HG03095 (cell line): ENCODE results near the gene SMURF2.
A peak's percentile ranks its signal among the peaks of the same experiment; 100 is the strongest.
"Not testable (repeated sequence)": the region's sequence is repeated elsewhere in the genome, so short reads cannot be mapped to it uniquely, and the experiment has no call there.

Experiments
- ATAC-seq: cut with Tn5 transposase; IDR thresholded peaks from one replicate; pipeline ENCODE4 v1.9.1; 2021; ENCODE audit warnings: moderate library complexity; ENCODE audit not compliant: unreplicated experiment

The SMURF2 gene

GRCh38 chr17:64632606-64633005 lies 29.5 kb downstream of the SMURF2 start:
- ATAC-seq = no peak

GRCh38 chr17:64632194-64632593 lies 29.9 kb downstream of the SMURF2 start:
- no peak for ATAC-seq

GRCh38 chr17:64630309-64631223 lies 31.5 kb downstream of the SMURF2 start:
- no peak for ATAC-seq

GRCh38 chr17:64628641-64629040 lies 33.5 kb downstream of the SMURF2 start:
- ATAC-seq = peak; percentile 65

- no peak for ATAC-seq
These were observed 34.3 kb downstream of the SMURF2 start for GRCh38 chr17:64627797-64628196.

- no peak for ATAC-seq
These were observed 35.3 kb downstream of the SMURF2 start for GRCh38 chr17:64626827-64627226.

GRCh38 chr17:64625541-64625940 lies 36.6 kb downstream of the SMURF2 start:
- ATAC-seq = no peak

- ATAC-seq = no peak
These were observed 39.0 kb downstream of the SMURF2 start for GRCh38 chr17:64622931-64623654.

GRCh38 chr17:64621772-64622171 lies 40.3 kb downstream of the SMURF2 start:
- ATAC-seq = no peak

GRCh38 chr17:64618848-64619247 lies 43.3 kb downstream of the SMURF2 start:
- ATAC-seq = no peak

GRCh38 chr17:64617125-64617780 lies 44.9 kb downstream of the SMURF2 start:
- ATAC-seq = no peak

- no peak for ATAC-seq
These were observed 47.0 kb downstream of the SMURF2 start for GRCh38 chr17:64615028-64615677.

- no peak for ATAC-seq
These were observed 47.7 kb downstream of the SMURF2 start for GRCh38 chr17:64614266-64615027.

GRCh38 chr17:64611369-64611768 lies 50.7 kb downstream of the SMURF2 start:
- ATAC-seq = no peak

- not testable (repeated sequence) for ATAC-seq
These were observed 51.9 kb downstream of the SMURF2 start for GRCh38 chr17:64610244-64610643.

- no peak for ATAC-seq
These were observed 53.5 kb downstream of the SMURF2 start for GRCh38 chr17:64608571-64608981.

- ATAC-seq = no peak
These were observed 54.1 kb downstream of the SMURF2 start for GRCh38 chr17:64607862-64608565.

- not testable (repeated sequence) for ATAC-seq
These were observed 57.6 kb downstream of the SMURF2 start for GRCh38 chr17:64604532-64604931.

- ATAC-seq = no peak
These were observed 58.1 kb downstream of the SMURF2 start for GRCh38 chr17:64603987-64604386.

- ATAC-seq = peak; percentile 14
These were observed 62.3 kb downstream of the SMURF2 start for GRCh38 chr17:64599827-64600226.
